ENCODE results near the gene CBFA2T3.

- no peak for TF ChIP-seq ZNF585B (tag by site-specific recombination; IDR thresholded peaks at IDR 0.05)
- no peak for TF ChIP-seq ZNF266 (tag by site-specific recombination; IDR thresholded peaks at IDR 0.05; ENCODE audit: low read depth)
- no peak for TF ChIP-seq ZNF302 (tag by site-specific recombination; IDR thresholded peaks at IDR 0.05; ENCODE audit: low read depth)
- no peak for TF ChIP-seq CTCF (tag by site-specific recombination; IDR thresholded peaks at IDR 0.05)
- TF ChIP-seq ZNF274 (IDR thresholded peaks at IDR 0.05; ENCODE audit: low read length): no peak
- TF ChIP-seq ZNF274 (tag by site-specific recombination; IDR thresholded peaks at IDR 0.05; ENCODE audit: borderline replicate concordance): no peak
- no peak for TF ChIP-seq ZNF548 (tag by site-specific recombination; IDR thresholded peaks at IDR 0.05)
- no peak for TF ChIP-seq ZNF830 (tag by site-specific recombination; IDR thresholded peaks at IDR 0.05; ENCODE audit: low read depth)
- TF ChIP-seq ZBTB26 (tag by site-specific recombination; optimal IDR thresholded peaks at IDR 0.05): no peak
- TF ChIP-seq ZNF513 (tag by site-specific recombination; IDR thresholded peaks at IDR 0.05): no peak
- no peak for TF ChIP-seq BCL11A (tag by site-specific recombination; IDR thresholded peaks at IDR 0.05; ENCODE audit: low read depth)
- no peak for TF ChIP-seq ZIC2 (tag by site-specific recombination; IDR thresholded peaks at IDR 0.05)
- no peak for TF ChIP-seq RBAK (tag by site-specific recombination; IDR thresholded peaks at IDR 0.05)
- no peak for TF ChIP-seq ZNF777 (tag by site-specific recombination; IDR thresholded peaks at IDR 0.05; ENCODE audit: borderline replicate concordance)
Observed at GRCh38 chr16:89013111-89013510, 36.1 kb upstream of the CBFA2T3 start.

Measured in HEK293 (cell line).